PFSK-1 (cell line): ENCODE measurements around the gene HSPB1.

Experiments
- FOXP2 ChIP-seq: optimal IDR thresholded peaks from 2 replicates; pipeline ENCODE3; 2011; ENCODE audit warnings: borderline replicate concordance, control low read depth, inconsistent platforms; ENCODE audit not compliant: insufficient read depth; ENCODE audit errors: extremely low read length, extremely low read depth
- POLR2AphosphoS5 ChIP-seq: IDR thresholded peaks from 2 replicates; pipeline ENCODE4 v1.6.1; 2012; ENCODE audit warnings: low read depth, mild to moderate bottlenecking, control low read depth, low read length, moderate library complexity
- SIN3A ChIP-seq: IDR thresholded peaks from 2 replicates; pipeline ENCODE4 v1.6.1; 2012; ENCODE audit warnings: mild to moderate bottlenecking, low read length, moderate library complexity, borderline replicate concordance; ENCODE audit not compliant: insufficient read depth
- TAF1 ChIP-seq: IDR thresholded peaks from 2 replicates; pipeline ENCODE4 v1.6.1; 2012; ENCODE audit warnings: low read length, control low read depth, borderline replicate concordance; ENCODE audit not compliant: insufficient read depth
- TF ChIP-seq, protein P1 (sequence below), 2 experiments: IDR thresholded peaks; 2 replicates each; pipeline versions ENCODE4 v1.6.1 to v1.8.0; 2011 to 2012; ENCODE audit warnings: low read depth in 2 of 2, low read length in 2 of 2, control low read depth in 1 of 2, inconsistent platforms in 1 of 2, mild to moderate bottlenecking in 1 of 2, moderate library complexity in 1 of 2; ENCODE audit not compliant: insufficient read depth in 1 of 2

DNA sequence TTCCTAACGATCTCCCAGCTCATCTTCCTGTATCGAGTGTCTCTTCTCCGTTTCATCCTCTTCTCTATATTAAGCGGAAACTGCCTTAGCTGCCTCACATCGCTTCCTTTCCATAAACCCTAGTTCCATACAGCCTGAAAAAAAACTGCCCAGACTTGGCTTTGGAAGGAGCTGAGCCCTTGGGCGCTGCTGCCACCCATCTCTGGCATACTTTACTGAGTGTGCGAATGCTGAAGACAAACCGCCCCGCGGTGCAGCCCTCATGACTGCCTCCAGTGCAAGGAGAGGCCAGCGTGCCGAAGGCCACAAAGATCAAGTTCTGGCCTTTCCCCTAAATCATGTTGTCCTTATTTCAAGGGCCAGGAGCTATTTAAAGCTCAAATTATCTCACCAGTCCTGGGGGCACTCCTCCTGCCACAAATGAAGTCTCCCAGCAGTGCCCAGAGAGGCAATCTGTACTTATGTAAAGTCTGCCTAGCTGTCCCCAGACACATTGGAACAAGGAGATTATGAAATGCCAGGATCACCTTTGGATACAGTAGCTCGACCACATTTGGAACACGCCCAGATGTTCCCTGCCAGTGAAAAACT lies 31.1 kb downstream of the HSPB1 start:
- no peak for TF ChIP-seq POLR2AphosphoS5
- TF ChIP-seq, protein P1, sequence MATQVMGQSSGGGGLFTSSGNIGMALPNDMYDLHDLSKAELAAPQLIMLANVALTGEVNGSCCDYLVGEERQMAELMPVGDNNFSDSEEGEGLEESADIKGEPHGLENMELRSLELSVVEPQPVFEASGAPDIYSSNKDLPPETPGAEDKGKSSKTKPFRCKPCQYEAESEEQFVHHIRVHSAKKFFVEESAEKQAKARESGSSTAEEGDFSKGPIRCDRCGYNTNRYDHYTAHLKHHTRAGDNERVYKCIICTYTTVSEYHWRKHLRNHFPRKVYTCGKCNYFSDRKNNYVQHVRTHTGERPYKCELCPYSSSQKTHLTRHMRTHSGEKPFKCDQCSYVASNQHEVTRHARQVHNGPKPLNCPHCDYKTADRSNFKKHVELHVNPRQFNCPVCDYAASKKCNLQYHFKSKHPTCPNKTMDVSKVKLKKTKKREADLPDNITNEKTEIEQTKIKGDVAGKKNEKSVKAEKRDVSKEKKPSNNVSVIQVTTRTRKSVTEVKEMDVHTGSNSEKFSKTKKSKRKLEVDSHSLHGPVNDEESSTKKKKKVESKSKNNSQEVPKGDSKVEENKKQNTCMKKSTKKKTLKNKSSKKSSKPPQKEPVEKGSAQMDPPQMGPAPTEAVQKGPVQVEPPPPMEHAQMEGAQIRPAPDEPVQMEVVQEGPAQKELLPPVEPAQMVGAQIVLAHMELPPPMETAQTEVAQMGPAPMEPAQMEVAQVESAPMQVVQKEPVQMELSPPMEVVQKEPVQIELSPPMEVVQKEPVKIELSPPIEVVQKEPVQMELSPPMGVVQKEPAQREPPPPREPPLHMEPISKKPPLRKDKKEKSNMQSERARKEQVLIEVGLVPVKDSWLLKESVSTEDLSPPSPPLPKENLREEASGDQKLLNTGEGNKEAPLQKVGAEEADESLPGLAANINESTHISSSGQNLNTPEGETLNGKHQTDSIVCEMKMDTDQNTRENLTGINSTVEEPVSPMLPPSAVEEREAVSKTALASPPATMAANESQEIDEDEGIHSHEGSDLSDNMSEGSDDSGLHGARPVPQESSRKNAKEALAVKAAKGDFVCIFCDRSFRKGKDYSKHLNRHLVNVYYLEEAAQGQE (IDR thresholded peaks at IDR 0.05; ENCODE audit: insufficient read depth in 1 of 2, low read depth in 2 of 2, low read length in 2 of 2) = no peak
- TF ChIP-seq TAF1 = no peak
- no peak for TF ChIP-seq SIN3A
- TF ChIP-seq FOXP2 = no peak
